Sciatic nerve (tissue), 2 donors: Measurements from ENCODE around the gene GPR32. TPM values are rescaled to one million over a fixed set of nuclear protein-coding genes. Genes with fewer than 3 reads are reported as not detected.

Experiments used
- ATAC-seq: fragments of 200-7000 bp; cut with Tn5 transposase; one replicate; pipeline ENCODE4 v1.9.1; 2020; ENCODE audit warnings: mild to moderate bottlenecking, moderate library complexity
- DNase-seq: peaks from one replicate; pipeline ENCODE4 v3.0.0-alpha.2; 2020; ENCODE audit warnings: low spot score
- intact Hi-C: fragments of 100-400 bp; cut with DNase I; formaldehyde crosslinking; loops from one replicate; pipeline ENCODE4 v1.14.2; 2022
- total RNA-seq: library from RNA; stranded (reverse); fragmentation: NEBNext Ultra II Directional; extraction: Animal tissue kit (Norgen Biotek cat#: 25700); gene quantifications from one replicate; pipeline ENCODE4 v1.2.1, GENCODE V29; 2021
- donor health status: DM: no; HTN: no; CAD: no.
- donor health status: DM: no; HTN: no; CAD: no.

Gene GPR32
- total RNA-seq, 1 donor from 2014 or later = not detected

GRCh38 chr19:50819636-50820035 lies 49.4 kb downstream of the GPR32 start:
- DNase-seq (no peak), ATAC-seq (no peak)
- intact Hi-C loops = no loop called here

GRCh38 chr19:50820086-50820485 lies 49.8 kb downstream of the GPR32 start:
- no peak for DNase-seq
- no peak for ATAC-seq
- intact Hi-C loops = no loop called here

- DNase-seq = no peak
- intact Hi-C loops = no loop called here
- peak; percentile 24 for ATAC-seq
These were observed 50.4 kb downstream of the GPR32 start for GRCh38 chr19:50820549-50821247.

- no peak for DNase-seq
- intact Hi-C loops = no loop called here
- no peak for ATAC-seq
These were observed 51.0 kb downstream of the GPR32 start for GRCh38 chr19:50821248-50821612.

Other genes with a start within 250 kb of the GPR32 start
- 3.5 TPM for gene LRRC4B, start 202.0 kb upstream of the GPR32 start, total RNA-seq
- gene SYT3, start 130.6 kb upstream of the GPR32 start, total RNA-seq = not detected
- gene C19orf81, start 121.0 kb upstream of the GPR32 start, total RNA-seq = not detected
- 1.4 TPM for gene SHANK1, start 50.7 kb upstream of the GPR32 start, total RNA-seq
- 16.6 TPM for gene CLEC11A, start 47.1 kb upstream of the GPR32 start, total RNA-seq
- not detected for gene ACP4, start 20.0 kb downstream of the GPR32 start, total RNA-seq
- gene KLK1, start 53.3 kb downstream of the GPR32 start, total RNA-seq = 2.1 TPM
- not detected for gene KLK15, start 63.1 kb downstream of the GPR32 start, total RNA-seq
- gene KLK3, start 84.5 kb downstream of the GPR32 start, total RNA-seq = not detected
- gene KLK2, start 103.0 kb downstream of the GPR32 start, total RNA-seq = not detected
- 1.1 TPM for gene KLK4, start 140.9 kb downstream of the GPR32 start, total RNA-seq
- gene KLK5, start 182.6 kb downstream of the GPR32 start, total RNA-seq = not detected
- gene KLK6, start 199.1 kb downstream of the GPR32 start, total RNA-seq = 8.8 TPM
- gene KLK7, start 213.5 kb downstream of the GPR32 start, total RNA-seq = 5.5 TPM
- gene KLK8, start 231.1 kb downstream of the GPR32 start, total RNA-seq = 1.8 TPM
- gene KLK10, start 249.2 kb downstream of the GPR32 start, total RNA-seq = 3.0 TPM